ENCODE measurements around the gene IL1B. TPM values are rescaled to one million over a fixed set of nuclear protein-coding genes. Genes with fewer than 3 reads are reported as not detected.

IL1B gene
- total RNA-seq, 2 experiments from 2014 or later, result not detected

Other genes starting within 250 kb of the IL1B start
- 59.7 and 64.8 TPM in 2 replicates for gene SLC20A1, start 190.8 kb downstream of the IL1B start, total RNA-seq (2014; rRNA removed; shearing (Covaris generic))
- 86.1 and 89.5 TPM in 2 replicates for gene SLC20A1, start 190.8 kb downstream of the IL1B start, total RNA-seq (2022)
- gene NT5DC4, start 115.8 kb downstream of the IL1B start, total RNA-seq (2014; rRNA removed; shearing (Covaris generic)), result not detected in 2 replicates
- not detected in 2 replicates for gene NT5DC4, start 115.8 kb downstream of the IL1B start, total RNA-seq (2022)
- gene CKAP2L, start 72.2 kb downstream of the IL1B start, total RNA-seq (2014; rRNA removed; shearing (Covaris generic)), result 28.8 and 31.8 TPM in 2 replicates
- 61.8 and 77.3 TPM in 2 replicates for gene CKAP2L, start 72.2 kb downstream of the IL1B start, total RNA-seq (2022)
- not detected in 2 replicates for gene IL1A, start 52.3 kb downstream of the IL1B start, total RNA-seq (2014; rRNA removed; shearing (Covaris generic))
- not detected in 2 replicates for gene IL1A, start 52.3 kb downstream of the IL1B start, total RNA-seq (2022)
- gene IL37, start 74.4 kb upstream of the IL1B start, total RNA-seq (2014; rRNA removed; shearing (Covaris generic)), result not detected in 2 replicates
- 0.63 TPM in 1 of 2 replicates, not detected in the other for gene IL37, start 74.4 kb upstream of the IL1B start, total RNA-seq (2022)
- gene IL36G, start 141.2 kb upstream of the IL1B start, total RNA-seq (2014; rRNA removed; shearing (Covaris generic)), result not detected in 2 replicates
- gene IL36G, start 141.2 kb upstream of the IL1B start, total RNA-seq (2022), result not detected in 2 replicates
- not detected in 2 replicates for gene IL36A, start 168.7 kb upstream of the IL1B start, total RNA-seq (2014; rRNA removed; shearing (Covaris generic))
- not detected in 2 replicates for gene IL36A, start 168.7 kb upstream of the IL1B start, total RNA-seq (2022)
- gene IL36B, start 216.1 kb upstream of the IL1B start, total RNA-seq (2014; rRNA removed; shearing (Covaris generic)), result not detected in 2 replicates
- not detected in 2 replicates for gene IL36B, start 216.1 kb upstream of the IL1B start, total RNA-seq (2022)
- not detected in 2 replicates for gene IL36RN, start 222.4 kb upstream of the IL1B start, total RNA-seq (2014; rRNA removed; shearing (Covaris generic))
- gene IL36RN, start 222.4 kb upstream of the IL1B start, total RNA-seq (2022), result not detected in 2 replicates
- gene IL1F10, start 231.2 kb upstream of the IL1B start, total RNA-seq (2014; rRNA removed; shearing (Covaris generic)), result not detected in 2 replicates
- not detected in 2 replicates for gene IL1F10, start 231.2 kb upstream of the IL1B start, total RNA-seq (2022)